GM21526 (cell line): Measurements from ENCODE around the gene TDRKH.

ENCODE experiments used
- ATAC-seq: cut with Tn5 transposase; IDR thresholded peaks from one replicate; pipeline ENCODE4 v1.9.1; 2021; ENCODE audit warnings: moderate library complexity; ENCODE audit not compliant: unreplicated experiment, low FRiP score

The TDRKH gene

GRCh38 chr1:151823175-151823574 lies 32.9 kb upstream of the TDRKH start:
- ATAC-seq: no peak

- no peak for ATAC-seq
Observed at GRCh38 chr1:151822404-151822803, 32.1 kb upstream of the TDRKH start.

GRCh38 chr1:151820940-151821339 lies 30.6 kb upstream of the TDRKH start:
- no peak for ATAC-seq

GRCh38 chr1:151819976-151820623 lies 29.8 kb upstream of the TDRKH start:
- no peak for ATAC-seq

- no peak for ATAC-seq
Observed at GRCh38 chr1:151819227-151819835, 29.0 kb upstream of the TDRKH start.

- ATAC-seq: no peak
Observed at GRCh38 chr1:151817353-151817730, 27.0 kb upstream of the TDRKH start.

GRCh38 chr1:151816548-151817352 lies 26.4 kb upstream of the TDRKH start:
- no peak for ATAC-seq

GRCh38 chr1:151815716-151816327 lies 25.5 kb upstream of the TDRKH start:
- no peak for ATAC-seq

- no peak for ATAC-seq
Observed at GRCh38 chr1:151814971-151815545, 24.8 kb upstream of the TDRKH start.

- ATAC-seq: no peak
Observed at GRCh38 chr1:151814426-151814825, 24.1 kb upstream of the TDRKH start.

- no peak for ATAC-seq
Observed at GRCh38 chr1:151813271-151813977, 23.1 kb upstream of the TDRKH start.

GRCh38 chr1:151811181-151811580 lies 20.9 kb upstream of the TDRKH start:
- ATAC-seq: no peak

GRCh38 chr1:151809985-151810556 lies 19.8 kb upstream of the TDRKH start:
- ATAC-seq: no peak

- ATAC-seq: no peak
Observed at GRCh38 chr1:151809290-151809984, 19.1 kb upstream of the TDRKH start.

GRCh38 chr1:151807766-151808165 lies 17.5 kb upstream of the TDRKH start:
- ATAC-seq: no peak

- no peak for ATAC-seq
Observed at GRCh38 chr1:151807131-151807530, 16.8 kb upstream of the TDRKH start.

- ATAC-seq: no peak
Observed at GRCh38 chr1:151806170-151806569, 15.9 kb upstream of the TDRKH start.

GRCh38 chr1:151805066-151805820 lies 14.9 kb upstream of the TDRKH start, which contains the start of gene LINGO4:
LINGO4 (minus strand) TSS chr1:151805419; CDS start chr1:151802704, 2,715 bp downstream.
- ATAC-seq: no peak

GRCh38 chr1:151803915-151804314 lies 13.6 kb upstream of the TDRKH start:
- no peak for ATAC-seq
